Measurements from ENCODE around the gene MEG3.

GRCh38 chr14:100859781-100860180 lies 33.9 kb downstream of the MEG3 start:
- TF ChIP-seq CTCF (IDR thresholded peaks at IDR 0.05) (no peak), POLR2A (IDR thresholded peaks at IDR 0.05) (no peak)
